Measurements from ENCODE around the gene IL17C. TPM values are rescaled to one million over a fixed set of nuclear protein-coding genes. Genes with fewer than 3 reads are reported as not detected.

IL17C gene
- total RNA-seq, 4 donors from 2014 or later = not detected

DNA sequence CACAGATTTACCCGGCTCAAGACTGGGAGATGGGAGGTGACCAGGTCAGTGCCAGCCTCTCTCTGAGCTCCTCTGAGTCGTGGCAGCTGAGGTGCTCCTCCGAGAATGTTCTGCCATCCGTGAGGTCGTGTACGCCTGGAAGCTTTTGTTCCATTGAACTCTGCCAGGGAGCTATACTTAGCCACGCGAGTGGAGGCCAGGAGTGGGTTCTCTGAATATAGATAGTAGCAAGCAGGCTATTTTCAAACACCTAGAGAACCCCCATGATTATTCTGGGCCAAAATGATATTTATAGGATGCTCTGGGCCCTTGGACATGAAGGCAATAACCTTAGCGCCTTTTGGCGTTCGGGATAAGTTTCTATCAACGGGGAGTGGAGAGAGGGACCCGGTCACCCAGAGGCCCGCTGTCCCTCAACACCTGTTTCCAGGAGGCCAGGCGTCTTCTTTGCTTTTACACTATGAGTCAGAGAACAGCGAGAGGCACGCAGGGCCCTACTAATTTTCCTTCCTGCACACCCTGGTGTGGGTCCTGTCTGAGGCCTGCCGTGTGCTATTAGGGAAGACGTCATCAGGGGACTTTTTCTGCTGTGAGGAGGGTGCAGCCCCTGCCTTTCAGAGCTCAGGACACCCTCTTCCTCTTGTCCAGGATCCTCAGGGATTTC, 35.5 kb downstream of the IL17C start:
- Histone ChIP-seq H3K4me3 (no peak overlapping the region), H3K9me3 (no peaks in the 10 kb centered on the region), H3K27ac (no peak overlapping the region), H3K4me1 (no peaks in the 10 kb centered on the region), H3K27me3 (no peaks in the 10 kb centered on the region), H3K36me3 (no peaks in the 10 kb centered on the region)
- intact Hi-C loops (cut with DNase I; ENCODE audit: low total_unique reads) = no loop called here
- TF ChIP-seq POLR2A (IDR thresholded peaks at IDR 0.05) = no peak
- TF ChIP-seq CTCF (IDR thresholded peaks at IDR 0.05) = no peak
- DNase-seq = no peak

GRCh38 chr16:88676502-88677242, 38.3 kb downstream of the IL17C start:
- intact Hi-C loops (cut with DNase I; ENCODE audit: low total_unique reads) = no loop called here
- Histone ChIP-seq H3K4me3 (no peak overlapping the region), H3K27me3 (peaks cover 0 to 6% of the 10 kb centered on the region in 2 donors), H3K9me3 (no peaks in the 10 kb centered on the region), H3K27ac (no peak overlapping the region), H3K4me1 (no peaks in the 10 kb centered on the region), H3K36me3 (no peaks in the 10 kb centered on the region)
- TF ChIP-seq CTCF (IDR thresholded peaks at IDR 0.05) (no peak), POLR2A (IDR thresholded peaks at IDR 0.05) (no peak)
- DNase-seq = no peak

DNA sequence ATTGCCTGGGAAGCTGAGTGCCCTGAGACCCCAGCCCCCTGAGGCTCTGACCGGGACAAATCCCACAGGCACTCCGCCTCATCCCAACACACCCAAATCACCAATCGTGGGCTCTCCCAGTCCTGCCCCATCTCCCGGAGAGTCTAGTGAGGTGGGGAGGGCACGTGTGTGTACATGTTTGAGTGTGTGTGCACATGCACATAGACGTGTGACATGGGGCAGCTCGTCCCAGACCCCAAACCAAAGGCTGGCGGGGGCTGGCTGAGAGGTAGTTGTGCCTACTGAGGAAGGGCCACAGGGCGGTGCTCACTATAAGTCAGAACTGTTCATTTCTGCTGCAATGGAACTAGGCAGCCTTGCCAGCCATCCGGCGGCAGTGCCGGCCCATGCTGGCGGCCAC, 39.3 kb downstream of the IL17C start:
- no peak for DNase-seq
- Histone ChIP-seq H3K36me3 (no peaks in the 10 kb centered on the region), H3K9me3 (no peaks in the 10 kb centered on the region), H3K27me3 (peaks cover 0 to 12% of the 10 kb centered on the region in 2 donors), H3K4me3 (no peak overlapping the region), H3K27ac (no peak overlapping the region), H3K4me1 (no peaks in the 10 kb centered on the region)
- no peak for TF ChIP-seq POLR2A (IDR thresholded peaks at IDR 0.05)
- no peak for TF ChIP-seq CTCF (IDR thresholded peaks at IDR 0.05)
- intact Hi-C loops (cut with DNase I; ENCODE audit: low total_unique reads) = no loop called here

GRCh38 chr16:88678224-88678979, 40.0 kb downstream of the IL17C start:
- intact Hi-C loops (cut with DNase I; ENCODE audit: low total_unique reads) = no loop called here
- H3K27ac ChIP-seq = no peak overlapping the region
- H3K4me1 ChIP-seq = no peaks in the 10 kb centered on the region
- H3K27me3 ChIP-seq = peaks cover 0 to 12% of the 10 kb centered on the region in 2 donors
- no peak overlapping the region for H3K4me3 ChIP-seq
- no peak for DNase-seq
- TF ChIP-seq CTCF (IDR thresholded peaks at IDR 0.05) (no peak), POLR2A (IDR thresholded peaks at IDR 0.05) (no peak)
- H3K36me3 ChIP-seq = no peaks in the 10 kb centered on the region
- no peaks in the 10 kb centered on the region for H3K9me3 ChIP-seq

All from uterus (tissue), 4 donors.